Body of pancreas (tissue), 4 donors: ENCODE data around the gene TLR4.

Source experiments
- POLR2A ChIP-seq, 3 donors: fragments of 450-650 bp; IDR thresholded peaks; one replicate each; pipeline ENCODE4 v1.6.1; 2016; ENCODE audit warnings: antibody characterized with exemption in 3 of 3, mild to moderate bottlenecking in 2 of 3
- TF ChIP-seq, protein P1 (sequence below), 7 experiments: fragments of 450-650 bp in 4 of 7; fragments of 200-600 bp in 3 of 7; sonication (generic) in 3 of 7; IDR thresholded peaks; one replicate each; pipeline ENCODE4 v1.5.1; 2016 to 2019; ENCODE audit warnings: antibody characterized with exemption in 7 of 7

DNA sequence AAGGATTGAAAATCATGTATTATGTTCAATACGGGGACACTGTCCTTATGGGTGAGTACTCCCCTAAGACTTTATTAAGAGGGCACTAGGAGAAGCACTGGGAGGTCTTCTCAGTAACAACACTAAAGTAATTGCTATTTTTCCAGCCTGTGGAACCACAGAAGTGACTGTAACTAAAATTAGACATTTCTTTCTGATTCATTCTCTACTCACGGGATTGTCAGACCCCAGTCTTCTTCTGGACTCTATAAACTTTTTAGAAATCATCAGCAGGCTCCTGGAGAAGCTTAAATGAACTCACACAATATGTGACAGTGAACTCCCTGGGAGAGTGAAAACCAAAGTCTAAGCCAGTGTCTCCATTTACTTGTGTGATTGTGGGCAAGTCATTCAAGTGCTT, 14.5 kb downstream of the TLR4 start:
- TF ChIP-seq, protein P1, sequence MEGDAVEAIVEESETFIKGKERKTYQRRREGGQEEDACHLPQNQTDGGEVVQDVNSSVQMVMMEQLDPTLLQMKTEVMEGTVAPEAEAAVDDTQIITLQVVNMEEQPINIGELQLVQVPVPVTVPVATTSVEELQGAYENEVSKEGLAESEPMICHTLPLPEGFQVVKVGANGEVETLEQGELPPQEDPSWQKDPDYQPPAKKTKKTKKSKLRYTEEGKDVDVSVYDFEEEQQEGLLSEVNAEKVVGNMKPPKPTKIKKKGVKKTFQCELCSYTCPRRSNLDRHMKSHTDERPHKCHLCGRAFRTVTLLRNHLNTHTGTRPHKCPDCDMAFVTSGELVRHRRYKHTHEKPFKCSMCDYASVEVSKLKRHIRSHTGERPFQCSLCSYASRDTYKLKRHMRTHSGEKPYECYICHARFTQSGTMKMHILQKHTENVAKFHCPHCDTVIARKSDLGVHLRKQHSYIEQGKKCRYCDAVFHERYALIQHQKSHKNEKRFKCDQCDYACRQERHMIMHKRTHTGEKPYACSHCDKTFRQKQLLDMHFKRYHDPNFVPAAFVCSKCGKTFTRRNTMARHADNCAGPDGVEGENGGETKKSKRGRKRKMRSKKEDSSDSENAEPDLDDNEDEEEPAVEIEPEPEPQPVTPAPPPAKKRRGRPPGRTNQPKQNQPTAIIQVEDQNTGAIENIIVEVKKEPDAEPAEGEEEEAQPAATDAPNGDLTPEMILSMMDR (IDR thresholded peaks at IDR 0.05): no peak
- TF ChIP-seq POLR2A (IDR thresholded peaks at IDR 0.05): no peak
